IMR-90 (cell line): Measurements from ENCODE around the gene HK3.

ENCODE experiments used
- CEBPB ChIP-seq: IDR thresholded peaks from 2 replicates; pipeline ENCODE4 v1.6.1; 2012; ENCODE audit warnings: low read depth, low read length, improper control_type of control experiment
- CTCF ChIP-seq: conservative IDR thresholded peaks from 2 replicates; pipeline ENCODE4 v1.5.1; 2012; ENCODE audit warnings: mild to moderate bottlenecking, low read depth, low read length, improper control_type of control experiment
- ELK1 ChIP-seq: fragments of 150-350 bp; IDR thresholded peaks from 2 replicates; pipeline ENCODE4 v1.6.1; 2016; ENCODE audit warnings: low read depth, mild to moderate bottlenecking, low read length, moderate library complexity, borderline replicate concordance
- FOS ChIP-seq: fragments of 150-350 bp; IDR thresholded peaks from 2 replicates; pipeline ENCODE4 v1.6.1; 2016; ENCODE audit warnings: low read depth, low read length
- MAFK ChIP-seq: IDR thresholded peaks from 2 replicates; pipeline ENCODE4 v1.6.1; 2012; ENCODE audit warnings: low read depth, low read length, improper control_type of control experiment
- MAZ ChIP-seq: IDR thresholded peaks from 2 replicates; pipeline ENCODE4 v1.6.1; 2012; ENCODE audit warnings: low read depth, mild to moderate bottlenecking, low read length, improper control_type of control experiment, moderate library complexity, borderline replicate concordance
- MXI1 ChIP-seq: IDR thresholded peaks from 2 replicates; pipeline ENCODE4 v1.6.1; 2012; ENCODE audit warnings: low read depth, mild to moderate bottlenecking, low read length, moderate library complexity, borderline replicate concordance
- NFE2L2 ChIP-seq: fragments of 150-350 bp; IDR thresholded peaks from 2 replicates; pipeline ENCODE4 v1.6.1; 2016; ENCODE audit warnings: low read depth, mild to moderate bottlenecking, low read length
- POLR2A ChIP-seq: IDR thresholded peaks from 2 replicates; pipeline ENCODE4 v1.6.1; 2012; ENCODE audit warnings: mild to moderate bottlenecking, low read depth, low read length
- RAD21 ChIP-seq: IDR thresholded peaks from 2 replicates; pipeline ENCODE4 v1.6.1; 2012; ENCODE audit warnings: low read length, improper control_type of control experiment
- RCOR1 ChIP-seq: IDR thresholded peaks from 2 replicates; pipeline ENCODE4 v1.6.1; 2012; ENCODE audit warnings: mild to moderate bottlenecking, low read length, improper control_type of control experiment; ENCODE audit not compliant: insufficient replicate concordance
- USF2 ChIP-seq: fragments of 150-350 bp; IDR thresholded peaks from 2 replicates; pipeline ENCODE4 v1.6.1; 2017; ENCODE audit warnings: mild to moderate bottlenecking, antibody characterized with exemption, low read length, low read depth

- no peak for TF ChIP-seq CTCF
- no peak for TF ChIP-seq USF2
- no peak for TF ChIP-seq POLR2A
- TF ChIP-seq FOS, result no peak
- TF ChIP-seq MXI1, result no peak
- no peak for TF ChIP-seq RAD21
- no peak for TF ChIP-seq CEBPB
- TF ChIP-seq MAZ, result no peak
- TF ChIP-seq RCOR1, result no peak
- TF ChIP-seq ELK1, result no peak
- no peak for TF ChIP-seq MAFK
- no peak for TF ChIP-seq NFE2L2
Observed at GRCh38 chr5:176888865-176889165, 10.3 kb downstream of the HK3 start.
